HEK293T (cell line): ENCODE data around the gene GNB5.

Experiments used
- CTCF ChIA-PET: fragments of 350-600 bp; formaldehyde crosslinking; extraction: SDS; loops from one replicate; lab custom pipeline; 2021; ENCODE audit warnings: antibody characterized with exemption, inconsistent platforms; lab: Yijun Ruan, JAX
- POLR2A ChIA-PET: fragments of 350-600 bp; formaldehyde crosslinking; extraction: SDS; loops from one replicate; lab custom pipeline; 2020; ENCODE audit warnings: antibody characterized with exemption, inconsistent platforms; lab: Yijun Ruan, JAX
- DNase-seq: peaks from one replicate; pipeline ENCODE4 v3.0.0; 2012; ENCODE audit warnings: mixed read lengths; ENCODE audit errors: extremely low spot score
- ARNT ChIP-seq: fragments of 450-650 bp; IDR thresholded peaks from 2 replicates; pipeline ENCODE4 v1.6.1; 2017; ENCODE audit warnings: mild to moderate bottlenecking
- BHLHE40 ChIP-seq: fragments of 450-650 bp; IDR thresholded peaks from 2 replicates; pipeline ENCODE4 v1.6.1; 2016; ENCODE audit warnings: mild to moderate bottlenecking, moderate library complexity, borderline replicate concordance
- CTBP1 ChIP-seq: fragments of 450-650 bp; IDR thresholded peaks from 2 replicates; pipeline ENCODE4 v1.6.1; 2016; ENCODE audit warnings: borderline replicate concordance
- ELF4 ChIP-seq: fragments of 450-650 bp; IDR thresholded peaks from 2 replicates; pipeline ENCODE4 v1.6.1; 2017; ENCODE audit warnings: antibody characterized with exemption
- FOXA1 ChIP-seq: fragments of 450-650 bp; IDR thresholded peaks from 2 replicates; pipeline ENCODE4 v1.6.1; 2016; ENCODE audit warnings: mild to moderate bottlenecking
- FOXK2 ChIP-seq: fragments of 450-650 bp; IDR thresholded peaks from 2 replicates; pipeline ENCODE4 v1.6.1; 2016; ENCODE audit warnings: mild to moderate bottlenecking
- FOXM1 ChIP-seq: fragments of 450-650 bp; IDR thresholded peaks from 2 replicates; pipeline ENCODE4 v1.6.1; 2017; ENCODE audit warnings: mild to moderate bottlenecking, borderline replicate concordance
- HDGF ChIP-seq: fragments of 450-650 bp; IDR thresholded peaks from 2 replicates; pipeline ENCODE4 v1.6.1; 2017; ENCODE audit warnings: antibody characterized with exemption, borderline replicate concordance
- L3MBTL2 ChIP-seq: fragments of 450-650 bp; conservative IDR thresholded peaks from 2 replicates; pipeline ENCODE4 v1.6.1; 2016; ENCODE audit warnings: mild to moderate bottlenecking
- LEF1 ChIP-seq: fragments of 450-650 bp; IDR thresholded peaks from 2 replicates; pipeline ENCODE4 v1.6.1; 2017; ENCODE audit warnings: mild to moderate bottlenecking, borderline replicate concordance
- NFRKB ChIP-seq: fragments of 450-650 bp; IDR thresholded peaks from 2 replicates; pipeline ENCODE4 v1.6.1; 2016; ENCODE audit warnings: mild to moderate bottlenecking, moderate library complexity
- SP1 ChIP-seq: fragments of 450-650 bp; IDR thresholded peaks from 2 replicates; pipeline ENCODE4 v1.6.1; 2017
- SUZ12 ChIP-seq: fragments of 450-650 bp; IDR thresholded peaks from 2 replicates; pipeline ENCODE4 v1.6.1; 2016; ENCODE audit warnings: mild to moderate bottlenecking
- TARDBP ChIP-seq: fragments of 450-650 bp; IDR thresholded peaks from 2 replicates; pipeline ENCODE4 v1.6.1; 2016
- ZNF384 ChIP-seq: fragments of 450-650 bp; IDR thresholded peaks from 2 replicates; pipeline ENCODE4 v1.6.1; 2016
- TF ChIP-seq, protein P1 (sequence below): fragments of 450-650 bp; IDR thresholded peaks from 2 replicates; pipeline ENCODE4 v1.6.1; 2016

The GNB5 gene

DNA sequence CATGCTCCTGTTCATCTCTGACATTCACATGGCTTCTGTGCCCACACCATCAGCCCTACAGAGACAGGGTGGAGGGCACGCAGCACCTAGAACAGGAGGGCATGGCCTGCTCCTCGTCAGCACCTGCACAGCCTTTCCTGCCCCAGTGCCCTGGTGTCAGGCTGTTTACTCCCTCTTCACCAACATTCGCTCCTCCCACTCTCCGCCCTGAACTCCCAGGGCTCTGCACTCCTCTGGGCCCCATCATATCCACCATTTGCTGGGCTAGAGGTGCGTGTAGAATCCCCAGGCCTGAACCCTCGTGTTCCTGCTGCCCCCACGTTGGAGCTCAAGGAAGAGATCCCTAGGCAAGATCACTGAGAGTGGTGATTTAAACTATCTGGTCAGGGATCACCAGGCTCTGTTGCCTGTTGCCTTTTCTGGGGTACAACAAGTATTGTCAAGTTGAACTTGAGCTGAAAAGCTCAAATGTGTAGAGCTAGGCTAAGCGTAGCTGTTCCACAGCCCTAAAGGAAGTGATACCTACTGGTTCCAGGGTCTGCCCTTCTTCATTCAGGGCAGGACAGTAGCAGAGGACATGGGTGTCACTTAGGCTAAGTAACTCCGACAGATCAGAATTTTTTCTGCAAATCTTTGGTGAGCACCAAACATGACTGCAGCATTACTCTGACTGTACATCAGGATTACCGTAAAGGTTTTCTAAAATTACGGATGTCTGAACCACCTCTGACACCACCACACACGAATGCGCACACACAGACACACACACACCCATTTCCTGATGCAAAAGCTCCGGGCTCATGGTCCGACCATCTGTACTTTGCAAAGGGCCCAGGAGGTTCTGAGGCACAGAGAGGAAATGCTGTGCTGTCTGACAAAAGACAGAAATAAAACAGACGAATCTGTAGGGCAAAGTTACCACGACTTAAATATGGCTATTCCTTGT lies 43.7 kb upstream of the GNB5 start:
- CTCF ChIA-PET: no interaction called here
- POLR2A ChIA-PET: interaction anchor here (1.0 kb wide), 1 partner anchor 11 kb away, joined by 3 read pairs; no protein-coding TSS in a partner anchor
- no peak for DNase-seq
- TF ChIP-seq FOXK2: no peak
- TF ChIP-seq HDGF: no peak
- no peak for TF ChIP-seq BHLHE40
- TF ChIP-seq LEF1: no peak
- TF ChIP-seq ZNF384: no peak
- TF ChIP-seq TARDBP: no peak
- TF ChIP-seq L3MBTL2: no peak
- no peak for TF ChIP-seq CTBP1
- no peak for TF ChIP-seq SUZ12
- no peak for TF ChIP-seq SP1
- TF ChIP-seq ARNT: no peak
- TF ChIP-seq NFRKB: no peak
- no peak for TF ChIP-seq FOXA1
- TF ChIP-seq, protein P1, sequence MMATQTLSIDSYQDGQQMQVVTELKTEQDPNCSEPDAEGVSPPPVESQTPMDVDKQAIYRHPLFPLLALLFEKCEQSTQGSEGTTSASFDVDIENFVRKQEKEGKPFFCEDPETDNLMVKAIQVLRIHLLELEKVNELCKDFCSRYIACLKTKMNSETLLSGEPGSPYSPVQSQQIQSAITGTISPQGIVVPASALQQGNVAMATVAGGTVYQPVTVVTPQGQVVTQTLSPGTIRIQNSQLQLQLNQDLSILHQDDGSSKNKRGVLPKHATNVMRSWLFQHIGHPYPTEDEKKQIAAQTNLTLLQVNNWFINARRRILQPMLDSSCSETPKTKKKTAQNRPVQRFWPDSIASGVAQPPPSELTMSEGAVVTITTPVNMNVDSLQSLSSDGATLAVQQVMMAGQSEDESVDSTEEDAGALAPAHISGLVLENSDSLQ: no peak
- no peak for TF ChIP-seq ELF4
- no peak for TF ChIP-seq FOXM1

- CTCF ChIA-PET: no interaction called here
- DNase-seq: no peak
- no peak for TF ChIP-seq ZNF384
- TF ChIP-seq HDGF: no peak
- no peak for TF ChIP-seq FOXM1
- no peak for TF ChIP-seq SP1
- no peak for TF ChIP-seq ELF4
- no peak for TF ChIP-seq FOXA1
- TF ChIP-seq TARDBP: no peak
- TF ChIP-seq CTBP1: no peak
- no peak for TF ChIP-seq NFRKB
- TF ChIP-seq BHLHE40: no peak
- TF ChIP-seq, protein P1: no peak
- no peak for TF ChIP-seq L3MBTL2
- no peak for TF ChIP-seq SUZ12
- no peak for TF ChIP-seq ARNT
- no peak for TF ChIP-seq LEF1
- TF ChIP-seq FOXK2: no peak
- POLR2A ChIA-PET: no interaction called here
Measured at GRCh38 chr15:52233405-52233804, 42.2 kb upstream of the GNB5 start.

DNA sequence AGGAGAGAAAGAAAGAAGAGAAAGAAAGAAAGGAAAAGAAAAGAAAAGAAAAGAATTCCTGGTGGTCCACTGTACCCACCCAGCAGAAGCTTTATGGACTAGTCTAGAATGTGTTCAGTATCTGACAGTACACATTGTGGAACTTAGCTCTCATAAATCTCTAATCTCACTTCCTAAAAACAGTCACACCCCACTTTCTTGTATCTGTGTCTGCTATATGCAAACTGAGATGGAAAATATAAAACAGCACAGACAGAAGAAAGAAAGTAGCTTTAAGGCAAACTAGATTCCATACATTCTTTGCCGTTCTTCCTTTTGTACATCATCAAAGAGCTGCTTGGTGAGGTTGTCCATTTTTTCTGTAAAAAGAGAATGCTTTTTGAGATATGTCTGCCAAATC lies 41.1 kb upstream of the GNB5 start:
- ChIA-PET POLR2A (no interaction called here), CTCF (interaction anchor here (0.7 kb wide), 1 partner anchor 131 kb away, joined by 3 read pairs; no protein-coding TSS in a partner anchor)
- TF ChIP-seq ARNT (no peak), BHLHE40 (no peak), LEF1 (no peak), CTBP1 (no peak), SP1 (no peak), ELF4 (no peak), HDGF (no peak), FOXA1 (no peak), FOXM1 (no peak), TARDBP (no peak), FOXK2 (no peak), SUZ12 (no peak), ZNF384 (no peak), NFRKB (no peak), L3MBTL2 (no peak)
- TF ChIP-seq, protein P1: no peak
- DNase-seq: no peak

- POLR2A ChIA-PET: no interaction called here
- no peak for TF ChIP-seq SP1
- no peak for TF ChIP-seq ZNF384
- no peak for TF ChIP-seq TARDBP
- no peak for TF ChIP-seq BHLHE40
- no peak for TF ChIP-seq CTBP1
- TF ChIP-seq ELF4: no peak
- TF ChIP-seq LEF1: no peak
- TF ChIP-seq NFRKB: no peak
- TF ChIP-seq FOXA1: no peak
- no peak for TF ChIP-seq ARNT
- TF ChIP-seq FOXM1: no peak
- no peak for TF ChIP-seq SUZ12
- no peak for TF ChIP-seq FOXK2
- TF ChIP-seq L3MBTL2: no peak
- TF ChIP-seq HDGF: no peak
- TF ChIP-seq, protein P1: no peak
- no peak for DNase-seq
- CTCF ChIA-PET: interaction anchor here (0.8 kb wide), 1 partner anchor 14 kb away, joined by 3 read pairs; no protein-coding TSS in a partner anchor
Measured at GRCh38 chr15:52230073-52230472, 38.9 kb upstream of the GNB5 start.
